IPS DF 6.9 (cell line): ENCODE results near the gene NOL6.

Experiments used
- DNase-seq: peaks from one replicate; pipeline ENCODE4 v3.0.0-alpha.2; 2013; ENCODE audit warnings: low read depth, low spot score
- H3K27ac ChIP-seq: one replicate; pipeline ENCODE4 v1.5.1; 2013; ENCODE audit warnings: low read length, control low read depth
- H3K27me3 ChIP-seq: 2 replicates; pipeline ENCODE4 v1.6.1; 2013; ENCODE audit warnings: mild to moderate bottlenecking, low read length; ENCODE audit not compliant: control insufficient read depth, insufficient read depth
- H3K36me3 ChIP-seq: 2 replicates; pipeline ENCODE4 v1.6.1; 2013; ENCODE audit warnings: low read length; ENCODE audit not compliant: control insufficient read depth, insufficient read depth
- H3K4me1 ChIP-seq: 2 replicates; pipeline ENCODE4 v1.6.1; 2013; ENCODE audit warnings: low read length; ENCODE audit not compliant: control insufficient read depth, insufficient read depth
- H3K4me3 ChIP-seq: 2 replicates; pipeline ENCODE4 v1.5.1; 2013; ENCODE audit warnings: mild to moderate bottlenecking, low read length
- H3K9me3 ChIP-seq: 2 replicates; pipeline ENCODE4 v1.6.1; 2013; ENCODE audit warnings: low read length, inconsistent platforms; ENCODE audit not compliant: control insufficient read depth, insufficient read depth
- WGBS: extraction: QIAGEN DNeasy Blood & Tissue Kit; methylation state at CpG from one replicate; pipeline ENCODE4 v1.1.7; 2013; ENCODE audit warnings: mixed read lengths, missing lambda C conversion rate; ENCODE audit not compliant: insufficient read length, insufficient coverage; 5-methylcytosine and 5-hydroxymethylcytosine counted together

Gene NOL6

GRCh38 chr9:33452828-33453271 is 20.9 kb downstream of the NOL6 start:
- Histone ChIP-seq H3K27ac (no peak overlapping the region), H3K4me3 (no peak overlapping the region), H3K9me3 (no peaks in the 10 kb centered on the region), H3K4me1 (peaks cover 2% of the 10 kb centered on the region; the same call in 1 of the 2 replicates), H3K36me3 (no peaks in the 10 kb centered on the region), H3K27me3 (no peaks in the 10 kb centered on the region; the same call in 1 of the 2 replicates)
- peak; percentile 66 for DNase-seq
- WGBS, result no CpG with 5 or more reads among the region's 7 CpGs

DNA sequence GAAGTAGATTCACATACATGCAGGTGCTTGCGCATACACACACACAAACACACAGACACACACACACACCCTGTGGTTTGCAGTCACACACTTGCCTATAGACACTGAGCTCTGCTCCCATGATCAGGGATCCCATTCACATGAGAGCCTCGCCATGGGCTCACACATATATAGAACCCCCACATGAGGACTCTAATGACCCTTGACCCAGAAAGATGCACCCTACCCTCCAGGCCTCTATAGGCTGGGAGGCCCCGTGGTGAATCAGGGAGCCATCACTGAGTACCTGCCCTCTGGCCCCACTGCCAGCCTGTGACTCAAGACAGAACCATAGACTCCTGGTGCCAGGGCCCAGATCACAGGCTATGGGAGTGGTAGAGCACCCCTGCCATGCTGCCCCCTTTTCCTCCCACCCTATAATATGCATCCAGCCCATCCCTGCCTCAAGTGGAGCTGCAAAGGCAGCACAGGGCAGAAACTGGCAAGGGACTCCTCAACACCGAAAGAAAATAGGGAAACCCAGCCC is 23.0 kb downstream of the NOL6 start:
- Histone ChIP-seq H3K27ac (no peak overlapping the region), H3K36me3 (no peaks in the 10 kb centered on the region), H3K27me3 (no peaks in the 10 kb centered on the region; the same call in 1 of the 2 replicates), H3K4me1 (peaks cover 2% of the 10 kb centered on the region; the same call in 1 of the 2 replicates), H3K4me3 (no peak overlapping the region), H3K9me3 (no peaks in the 10 kb centered on the region)
- no peak for DNase-seq
- WGBS, result no CpG with 5 or more reads among the region's 4 CpGs

GRCh38 chr9:33449715-33450114 is 24.0 kb downstream of the NOL6 start:
- no peaks in the 10 kb centered on the region; the same call in 1 of the 2 replicates for H3K27me3 ChIP-seq
- H3K36me3 ChIP-seq, result no peaks in the 10 kb centered on the region
- no peak for DNase-seq
- H3K27ac ChIP-seq, result no peak overlapping the region
- H3K4me3 ChIP-seq, result no peak overlapping the region
- peaks cover 2% of the 10 kb centered on the region; the same call in 1 of the 2 replicates for H3K4me1 ChIP-seq
- no CpG with 5 or more reads among the region's 5 CpGs for WGBS
- no peaks in the 10 kb centered on the region for H3K9me3 ChIP-seq

DNA sequence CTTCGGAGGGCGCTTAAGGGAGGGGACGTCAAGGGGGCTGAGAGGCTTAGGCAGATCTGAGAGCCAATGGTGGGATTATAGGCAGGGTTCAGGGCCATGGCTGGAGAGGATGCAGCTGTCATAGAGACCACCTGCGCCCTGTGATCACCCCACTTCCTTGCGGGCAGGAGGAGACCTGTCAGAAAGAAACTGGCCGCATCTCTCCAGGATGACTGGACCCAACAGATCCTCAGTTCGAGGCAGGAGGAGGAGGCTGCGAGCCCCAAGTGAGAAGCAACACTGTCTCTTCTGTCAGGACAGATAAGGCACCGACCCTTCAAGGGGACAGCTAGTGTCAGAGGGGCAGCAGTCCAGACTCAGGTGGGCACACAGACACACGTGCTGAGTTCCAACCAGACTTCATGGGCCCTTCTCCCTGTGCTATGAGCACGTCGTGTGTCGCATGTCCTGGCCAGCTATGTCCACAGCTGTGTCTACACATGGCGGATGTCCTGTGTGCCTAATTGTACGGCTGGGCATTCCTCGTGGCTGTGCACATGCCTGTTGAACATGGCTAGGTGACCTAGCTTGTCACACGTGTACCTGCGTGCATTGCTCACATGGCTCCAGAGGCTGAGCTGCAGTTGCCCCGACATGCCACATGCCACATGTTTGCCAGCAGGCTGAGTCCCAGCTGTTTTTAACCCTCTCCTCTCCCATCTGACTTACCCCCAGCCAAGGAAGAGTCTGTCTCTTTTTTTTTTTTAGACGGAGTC is 25.7 kb downstream of the NOL6 start:
- no peak for DNase-seq
- Histone ChIP-seq H3K9me3 (no peaks in the 10 kb centered on the region), H3K4me1 (peaks cover 5% of the 10 kb centered on the region), H3K27me3 (no peaks in the 10 kb centered on the region; the same call in 1 of the 2 replicates), H3K27ac (no peak overlapping the region), H3K36me3 (no peaks in the 10 kb centered on the region), H3K4me3 (peak overlapping the region; percentile 37; the same call in 1 of the 2 replicates)
- WGBS, result no CpG with 5 or more reads among the region's 20 CpGs

GRCh38 chr9:33446946-33447798 is 26.6 kb downstream of the NOL6 start, which contains the start of gene AQP3:
Gene AQP3, minus strand, starts transcription at chr9:33447593. Its CDS starts 63 bp downstream, at chr9:33447530.
- peak within 1 kb of the TSS; percentile 37; the same call in 1 of the 2 replicates for H3K4me3 ChIP-seq
- H3K27me3 ChIP-seq, result no peaks in the 10 kb centered on the region; the same call in 1 of the 2 replicates
- no peak for DNase-seq
- no peaks in the 10 kb centered on the region for H3K9me3 ChIP-seq
- no peaks in the 10 kb centered on the region for H3K36me3 ChIP-seq
- no CpG with 5 or more reads among the region's 50 CpGs for whole genome bisulfite sequencing
- H3K27ac ChIP-seq, result no peak within 1 kb of the TSS
- H3K4me1 ChIP-seq, result peaks cover 4% of the 10 kb centered on the region

DNA sequence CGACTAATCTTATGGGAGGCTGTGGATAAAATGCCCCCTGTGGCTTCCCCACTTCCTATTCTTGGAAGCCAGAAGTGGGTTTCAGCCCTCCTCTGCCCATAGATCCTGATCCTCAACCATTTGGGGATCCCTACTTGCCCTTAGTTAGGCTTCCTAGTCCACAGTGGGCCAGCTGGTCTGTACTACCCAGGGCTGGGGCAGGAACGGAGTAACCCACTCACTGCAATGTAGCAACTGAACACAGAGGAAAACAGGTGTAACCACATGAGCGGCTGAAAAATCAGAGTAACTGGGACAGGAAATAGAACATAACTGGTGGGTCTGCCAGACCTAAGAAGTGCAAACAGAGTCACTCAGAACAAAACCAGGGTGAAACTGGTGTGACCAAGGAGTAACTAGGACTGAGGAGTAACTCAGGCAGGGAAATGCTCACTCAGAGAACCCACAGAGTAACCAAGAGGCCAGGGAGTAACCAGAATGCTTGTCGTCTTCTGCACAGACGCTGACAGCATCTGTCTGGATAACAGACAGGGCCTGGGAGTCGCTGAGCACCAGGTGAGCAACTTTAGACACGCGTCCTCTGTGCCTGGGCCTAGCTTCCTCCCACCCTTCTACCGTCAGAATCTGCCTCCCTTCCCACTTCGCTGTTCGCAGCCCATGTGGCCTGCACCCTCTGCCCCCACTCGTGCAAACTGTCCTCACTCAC is 27.3 kb downstream of the NOL6 start:
- H3K27ac ChIP-seq, result no peak overlapping the region
- H3K9me3 ChIP-seq, result no peaks in the 10 kb centered on the region
- H3K4me1 ChIP-seq, result peaks cover 4% of the 10 kb centered on the region
- no peak overlapping the region for H3K4me3 ChIP-seq
- DNase-seq, result no peak
- no peaks in the 10 kb centered on the region; the same call in 1 of the 2 replicates for H3K27me3 ChIP-seq
- no CpG with 5 or more reads among the region's 12 CpGs for WGBS
- no peaks in the 10 kb centered on the region for H3K36me3 ChIP-seq

- no peak overlapping the region for H3K27ac ChIP-seq
- no peaks in the 10 kb centered on the region; the same call in 1 of the 2 replicates for H3K27me3 ChIP-seq
- DNase-seq, result no peak
- no peaks in the 10 kb centered on the region for H3K36me3 ChIP-seq
- no peaks in the 10 kb centered on the region for H3K9me3 ChIP-seq
- H3K4me1 ChIP-seq, result peaks cover 4% of the 10 kb centered on the region
- H3K4me3 ChIP-seq, result no peak overlapping the region
- no CpG with 5 or more reads among the region's 11 CpGs for WGBS
Measured at GRCh38 chr9:33445389-33446239, 28.1 kb downstream of the NOL6 start.

DNA sequence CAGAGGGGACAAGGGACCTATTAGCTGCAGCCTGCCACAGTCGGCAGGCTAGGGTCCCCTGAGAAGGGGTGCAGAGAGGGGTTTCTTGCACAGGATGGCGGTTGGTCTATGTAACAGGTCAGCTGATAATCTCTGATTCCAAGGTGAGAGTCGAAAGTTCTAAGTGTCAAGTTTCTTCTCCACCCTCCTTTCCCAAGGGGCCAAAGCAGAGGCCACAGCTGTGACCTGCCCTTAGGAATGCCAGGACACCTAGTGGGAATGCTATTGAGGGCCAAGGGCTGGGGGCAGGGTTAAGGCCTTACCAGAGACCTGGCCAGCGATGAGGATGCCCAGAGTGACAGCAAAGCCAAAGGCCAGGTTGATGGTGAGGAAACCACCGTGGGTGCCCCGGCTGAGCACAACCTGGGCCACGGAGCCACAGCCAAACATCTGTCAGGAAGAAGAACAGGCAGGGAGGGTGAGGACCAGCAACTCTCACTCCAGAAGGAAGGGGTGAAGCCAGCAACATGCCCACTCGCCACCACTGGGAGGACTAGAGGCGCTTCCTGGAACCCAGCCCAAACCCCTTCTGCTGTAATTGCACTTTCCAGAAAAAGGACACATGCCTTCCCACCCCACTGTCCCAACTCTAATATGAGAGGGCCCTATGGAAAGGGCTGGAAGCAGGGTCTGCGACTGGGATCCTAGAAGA is 30.1 kb downstream of the NOL6 start:
- H3K4me3 ChIP-seq, result no peak overlapping the region
- H3K27ac ChIP-seq, result no peak overlapping the region
- no peak for DNase-seq
- H3K4me1 ChIP-seq, result peaks cover 4% of the 10 kb centered on the region
- H3K27me3 ChIP-seq, result no peaks in the 10 kb centered on the region; the same call in 1 of the 2 replicates
- WGBS, result no CpG with 5 or more reads among the region's 10 CpGs
- no peaks in the 10 kb centered on the region for H3K36me3 ChIP-seq
- H3K9me3 ChIP-seq, result no peaks in the 10 kb centered on the region

GRCh38 chr9:33443047-33443446 is 30.7 kb downstream of the NOL6 start:
- DNase-seq, result no peak
- Histone ChIP-seq H3K4me1 (peaks cover 4% of the 10 kb centered on the region), H3K27me3 (no peaks in the 10 kb centered on the region; the same call in 1 of the 2 replicates), H3K27ac (no peak overlapping the region), H3K9me3 (no peaks in the 10 kb centered on the region), H3K4me3 (no peak overlapping the region), H3K36me3 (no peaks in the 10 kb centered on the region)
- WGBS, result no CpG with 5 or more reads among the region's 9 CpGs
